NT2/D1 (cell line): ENCODE results near the gene ZNF516.

Experiments
- SUZ12 ChIP-seq: IDR thresholded peaks from 2 replicates; pipeline ENCODE4 v1.6.1; 2011; ENCODE audit not compliant: insufficient read length, insufficient read depth; ENCODE audit errors: extremely low read depth
- YY1 ChIP-seq: IDR thresholded peaks from 2 replicates; pipeline ENCODE4 v1.6.1; 2011; ENCODE audit not compliant: insufficient read length, insufficient read depth

DNA sequence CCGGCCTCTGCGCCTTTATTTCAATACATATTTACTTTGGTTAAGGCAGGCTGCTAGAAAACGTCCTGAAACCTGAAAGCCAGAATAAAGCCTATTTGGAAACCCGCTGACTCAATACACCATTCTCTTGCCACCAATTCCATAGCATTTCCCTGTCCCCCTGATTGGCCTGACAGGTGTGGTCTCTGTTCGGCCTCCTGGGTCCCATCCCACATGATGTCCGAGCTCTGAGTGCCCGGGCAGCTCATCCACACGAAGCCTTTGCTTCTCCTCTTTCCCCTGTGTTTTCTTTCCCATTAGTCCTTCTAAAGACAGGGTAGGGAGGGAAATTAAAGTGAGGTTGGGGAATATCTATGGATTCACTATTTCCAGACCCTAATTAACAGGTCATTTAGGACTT lies 42.6 kb upstream of the ZNF516 start:
- TF ChIP-seq YY1 (no peak), SUZ12 (no peak)
